ENCODE measurements around the gene ZBED2. TPM values are rescaled to one million over a fixed set of nuclear protein-coding genes. Genes with fewer than 3 reads are reported as not detected.

ZBED2 gene
- total and polyA plus RNA-seq, 4 donors: not detected

- H3K4me1 ChIP-seq (ENCODE audit: control insufficient read depth in 1 of 2, insufficient read depth in 2 of 2, low read length in 2 of 2): no peaks in the 10 kb centered on the region
- no peak overlapping the region for H3K27ac ChIP-seq (ENCODE audit: low read depth in 1 of 2, low read length in 2 of 2)
- peaks cover 2% of the 10 kb centered on the region for H3K9me3 ChIP-seq (ENCODE audit: control insufficient read depth, low read length)
- H3K27me3 ChIP-seq (ENCODE audit: control insufficient read depth in 1 of 2, insufficient read depth in 2 of 2, low read length in 1 of 2): no peaks in the 10 kb centered on the region
- intact Hi-C loops (cut with DNase I): no loop called here
- DNase-seq (no peak), ATAC-seq (ENCODE audit: low FRiP score) (no peak)
- no peak overlapping the region for H3K4me3 ChIP-seq (ENCODE audit: low read length in 2 of 2)
- no peaks in the 10 kb centered on the region for H3K36me3 ChIP-seq (ENCODE audit: control insufficient read depth in 1 of 2, insufficient read depth in 2 of 2, low read length in 1 of 2)
Measured at GRCh38 chr3:111618945-111619344, 23.8 kb upstream of the ZBED2 start.

- 84 to 90% methylated on average over 5 of the region's 5 CpGs for WGBS, 2 donors
- DNase-seq: no peak
- intact Hi-C loops (cut with DNase I): no loop called here
Measured at GRCh38 chr3:111617912-111618601, 22.9 kb upstream of the ZBED2 start.

GRCh38 chr3:111617406-111617805 lies 22.3 kb upstream of the ZBED2 start:
- no peak for ATAC-seq (ENCODE audit: low FRiP score)
- no peaks in the 10 kb centered on the region for H3K27me3 ChIP-seq (ENCODE audit: control insufficient read depth in 1 of 2, insufficient read depth in 2 of 2, low read length in 1 of 2)
- no peak overlapping the region for H3K4me3 ChIP-seq (ENCODE audit: low read length in 2 of 2)
- DNase-seq: no peak
- no peak overlapping the region for H3K27ac ChIP-seq (ENCODE audit: low read depth in 1 of 2, low read length in 2 of 2)
- 91 to 94% methylated on average over 3 of the region's 3 CpGs for WGBS, 2 donors
- H3K4me1 ChIP-seq (ENCODE audit: control insufficient read depth in 1 of 2, insufficient read depth in 2 of 2, low read length in 2 of 2): no peaks in the 10 kb centered on the region
- intact Hi-C loops (cut with DNase I): no loop called here
- peaks cover 2% of the 10 kb centered on the region for H3K9me3 ChIP-seq (ENCODE audit: control insufficient read depth, low read length)
- H3K36me3 ChIP-seq (ENCODE audit: control insufficient read depth in 1 of 2, insufficient read depth in 2 of 2, low read length in 1 of 2): no peaks in the 10 kb centered on the region

More at GRCh38 chr3:111617912-111618601, 22.9 kb upstream of the ZBED2 start:
- no peak for ATAC-seq (ENCODE audit: low FRiP score)
- Histone ChIP-seq H3K36me3 (ENCODE audit: control insufficient read depth in 1 of 2, insufficient read depth in 2 of 2, low read length in 1 of 2) (no peaks in the 10 kb centered on the region), H3K4me3 (ENCODE audit: low read length in 2 of 2) (no peak overlapping the region), H3K4me1 (ENCODE audit: control insufficient read depth in 1 of 2, insufficient read depth in 2 of 2, low read length in 2 of 2) (no peaks in the 10 kb centered on the region), H3K27me3 (ENCODE audit: control insufficient read depth in 1 of 2, insufficient read depth in 2 of 2, low read length in 1 of 2) (no peaks in the 10 kb centered on the region), H3K27ac (ENCODE audit: low read depth in 1 of 2, low read length in 2 of 2) (no peak overlapping the region), H3K9me3 (ENCODE audit: control insufficient read depth, low read length) (peaks cover 2% of the 10 kb centered on the region)

GRCh38 chr3:111616417-111617105 lies 21.4 kb upstream of the ZBED2 start:
- no peak for ATAC-seq (ENCODE audit: low FRiP score)
- no peaks in the 10 kb centered on the region for H3K4me1 ChIP-seq (ENCODE audit: control insufficient read depth in 1 of 2, insufficient read depth in 2 of 2, low read length in 2 of 2)

GRCh38 chr3:111615880-111616279 lies 20.7 kb upstream of the ZBED2 start:
- no peaks in the 10 kb centered on the region for H3K4me1 ChIP-seq (ENCODE audit: control insufficient read depth in 1 of 2, insufficient read depth in 2 of 2, low read length in 2 of 2)
- WGBS, 2 donors: 65 to 66% methylated on average over 3 of the region's 3 CpGs
- peaks cover 2% of the 10 kb centered on the region for H3K9me3 ChIP-seq (ENCODE audit: control insufficient read depth, low read length)
- DNase-seq (no peak), ATAC-seq (ENCODE audit: low FRiP score) (no peak)
- intact Hi-C loops (cut with DNase I): no loop called here
- H3K27me3 ChIP-seq (ENCODE audit: control insufficient read depth in 1 of 2, insufficient read depth in 2 of 2, low read length in 1 of 2): no peaks in the 10 kb centered on the region
- no peak overlapping the region for H3K4me3 ChIP-seq (ENCODE audit: low read length in 2 of 2)
- H3K36me3 ChIP-seq (ENCODE audit: control insufficient read depth in 1 of 2, insufficient read depth in 2 of 2, low read length in 1 of 2): no peaks in the 10 kb centered on the region
- no peak overlapping the region for H3K27ac ChIP-seq (ENCODE audit: low read depth in 1 of 2, low read length in 2 of 2)

More at GRCh38 chr3:111616417-111617105, 21.4 kb upstream of the ZBED2 start:
- WGBS, 2 donors: 86% methylated on average over 6 of the region's 6 CpGs
- intact Hi-C loops (cut with DNase I): no loop called here
- Histone ChIP-seq H3K4me3 (ENCODE audit: low read length in 2 of 2) (no peak overlapping the region), H3K9me3 (ENCODE audit: control insufficient read depth, low read length) (peaks cover 2% of the 10 kb centered on the region), H3K27me3 (ENCODE audit: control insufficient read depth in 1 of 2, insufficient read depth in 2 of 2, low read length in 1 of 2) (no peaks in the 10 kb centered on the region), H3K27ac (ENCODE audit: low read depth in 1 of 2, low read length in 2 of 2) (no peak overlapping the region), H3K36me3 (ENCODE audit: control insufficient read depth in 1 of 2, insufficient read depth in 2 of 2, low read length in 1 of 2) (no peaks in the 10 kb centered on the region)
- DNase-seq: peak in 1 of 2 donors; percentile 46

- 71 to 81% methylated on average over 1 of the region's 1 CpG for WGBS, 2 donors
- no peaks in the 10 kb centered on the region for H3K36me3 ChIP-seq (ENCODE audit: control insufficient read depth in 1 of 2, insufficient read depth in 2 of 2, low read length in 1 of 2)
- H3K9me3 ChIP-seq (ENCODE audit: control insufficient read depth, low read length): peaks cover 2% of the 10 kb centered on the region
- intact Hi-C loops (cut with DNase I): no loop called here
- no peak overlapping the region for H3K4me3 ChIP-seq (ENCODE audit: low read length in 2 of 2)
- H3K4me1 ChIP-seq (ENCODE audit: control insufficient read depth in 1 of 2, insufficient read depth in 2 of 2, low read length in 2 of 2): no peaks in the 10 kb centered on the region
- H3K27ac ChIP-seq (ENCODE audit: low read depth in 1 of 2, low read length in 2 of 2): no peak overlapping the region
- no peaks in the 10 kb centered on the region for H3K27me3 ChIP-seq (ENCODE audit: control insufficient read depth in 1 of 2, insufficient read depth in 2 of 2, low read length in 1 of 2)
- ATAC-seq (ENCODE audit: low FRiP score) (no peak), DNase-seq (no peak)
Measured at GRCh38 chr3:111613294-111613693, 18.1 kb upstream of the ZBED2 start.

- no peak for ATAC-seq (ENCODE audit: low FRiP score)
- no peaks in the 10 kb centered on the region for H3K36me3 ChIP-seq (ENCODE audit: control insufficient read depth in 1 of 2, insufficient read depth in 2 of 2, low read length in 1 of 2)
- DNase-seq: no peak
- no peaks in the 10 kb centered on the region for H3K4me1 ChIP-seq (ENCODE audit: control insufficient read depth in 1 of 2, insufficient read depth in 2 of 2, low read length in 2 of 2)
- no peak overlapping the region for H3K4me3 ChIP-seq (ENCODE audit: low read length in 2 of 2)
- no peak overlapping the region for H3K27ac ChIP-seq (ENCODE audit: low read depth in 1 of 2, low read length in 2 of 2)
- no peaks in the 10 kb centered on the region for H3K9me3 ChIP-seq (ENCODE audit: control insufficient read depth, low read length)
- intact Hi-C loops (cut with DNase I): no loop called here
- H3K27me3 ChIP-seq (ENCODE audit: control insufficient read depth in 1 of 2, insufficient read depth in 2 of 2, low read length in 1 of 2): no peaks in the 10 kb centered on the region
- 67 to 75% methylated on average over 8 of the region's 8 CpGs for WGBS, 2 donors
Measured at GRCh38 chr3:111610612-111611054, 15.5 kb upstream of the ZBED2 start.

- H3K27ac ChIP-seq (ENCODE audit: low read depth in 1 of 2, low read length in 2 of 2): no peak overlapping the region
- no peaks in the 10 kb centered on the region for H3K36me3 ChIP-seq (ENCODE audit: control insufficient read depth in 1 of 2, insufficient read depth in 2 of 2, low read length in 1 of 2)
- WGBS, 2 donors: 70% methylated on average over 5 of the region's 5 CpGs
- intact Hi-C loops (cut with DNase I): no loop called here
- no peaks in the 10 kb centered on the region for H3K4me1 ChIP-seq (ENCODE audit: control insufficient read depth in 1 of 2, insufficient read depth in 2 of 2, low read length in 2 of 2)
- no peaks in the 10 kb centered on the region for H3K9me3 ChIP-seq (ENCODE audit: control insufficient read depth, low read length)
- H3K4me3 ChIP-seq (ENCODE audit: low read length in 2 of 2): no peak overlapping the region
- no peak for ATAC-seq (ENCODE audit: low FRiP score)
- no peak for DNase-seq
- no peaks in the 10 kb centered on the region for H3K27me3 ChIP-seq (ENCODE audit: control insufficient read depth in 1 of 2, insufficient read depth in 2 of 2, low read length in 1 of 2)
Measured at GRCh38 chr3:111610189-111610588, 15.0 kb upstream of the ZBED2 start.

- Histone ChIP-seq H3K27ac (ENCODE audit: low read depth in 1 of 2, low read length in 2 of 2) (no peak overlapping the region), H3K4me1 (ENCODE audit: control insufficient read depth in 1 of 2, insufficient read depth in 2 of 2, low read length in 2 of 2) (no peaks in the 10 kb centered on the region), H3K4me3 (ENCODE audit: low read length in 2 of 2) (no peak overlapping the region), H3K27me3 (ENCODE audit: control insufficient read depth in 1 of 2, insufficient read depth in 2 of 2, low read length in 1 of 2) (no peaks in the 10 kb centered on the region), H3K36me3 (ENCODE audit: control insufficient read depth in 1 of 2, insufficient read depth in 2 of 2, low read length in 1 of 2) (no peaks in the 10 kb centered on the region), H3K9me3 (ENCODE audit: control insufficient read depth, low read length) (no peaks in the 10 kb centered on the region)
- DNase-seq: no peak
- intact Hi-C loops (cut with DNase I): no loop called here
- 54 to 62% methylated on average over 2 of the region's 2 CpGs for WGBS, 2 donors
- no peak for ATAC-seq (ENCODE audit: low FRiP score)
Measured at GRCh38 chr3:111609700-111610099, 14.6 kb upstream of the ZBED2 start.
